Renal pelvis (tissue), 12 donors: ENCODE results near the gene KLHL17. TPM values are rescaled to one million over a fixed set of nuclear protein-coding genes. Genes with fewer than 3 reads are reported as not detected.

Source experiments
- DNase-seq: peaks from one replicate; pipeline ENCODE4 v3.0.0-alpha.2; 2013
- long read RNA-seq, 16 experiments: transcript quantifications; one replicate each; lab custom pipeline, GENCODE V29; 2026
- polyA plus RNA-seq, 3 donors: library from polyadenylated mRNA; unstranded; fragments of 120-200 nt; gene quantifications; one replicate each; pipeline ENCODE4 v1.2.1, GENCODE V29; 2013; ENCODE audit not compliant: insufficient read length in 3 of 3

KLHL17 gene
- polyA plus RNA-seq, result 10 to 100 TPM in 2 of 3 donors, 1 to 10 TPM in 1; 9.9 to 14.3 (median 13.6) TPM
- long read RNA-seq, donor 1, result 0 reads
- long read RNA-seq, donor 2, result 0 reads
- long read RNA-seq, donor 3, result 0 reads
- long read RNA-seq, donor 4, result 0 reads
- long read RNA-seq, donor 5, result 0 reads
- long read RNA-seq, donor 6, result 0 reads
- long read RNA-seq, donor 7, partial matches to known transcripts, result 0 of 2 reads
- long read RNA-seq, donor 7, other reads (novel, unspliced or antisense), result 0 of 2 reads
- long read RNA-seq, donor 8, result 0 reads
- long read RNA-seq, donor 9, partial matches to known transcripts, result 0 of 1 reads
- long read RNA-seq, donor 9, other reads (novel, unspliced or antisense), result 0 of 1 reads
- long read RNA-seq, donor 10, result 0 reads
- long read RNA-seq, donor 11, result 0 reads
- long read RNA-seq, donor 12, partial matches to known transcripts, result 0 of 1 reads
- long read RNA-seq, donor 12, other reads (novel, unspliced or antisense), result 0 of 1 reads
- long read RNA-seq, donor 13, result 0 reads
- long read RNA-seq, donor 14, result 0 reads
- long read RNA-seq, donor 15, partial matches to known transcripts, result 0 of 2 reads
- long read RNA-seq, donor 15, other reads (novel, unspliced or antisense), result 0 of 2 reads
- long read RNA-seq, donor 16, partial matches to known transcripts, result 0 of 1 reads
- long read RNA-seq, donor 16, other reads (novel, unspliced or antisense), result 0 of 1 reads

- no peak for DNase-seq
Measured at GRCh38 chr1:960363-961131, at the start of gene KLHL17. Gene KLHL17, plus strand, starts transcription at chr1:960584. Its CDS starts 110 bp downstream, at chr1:960694.

DNA sequence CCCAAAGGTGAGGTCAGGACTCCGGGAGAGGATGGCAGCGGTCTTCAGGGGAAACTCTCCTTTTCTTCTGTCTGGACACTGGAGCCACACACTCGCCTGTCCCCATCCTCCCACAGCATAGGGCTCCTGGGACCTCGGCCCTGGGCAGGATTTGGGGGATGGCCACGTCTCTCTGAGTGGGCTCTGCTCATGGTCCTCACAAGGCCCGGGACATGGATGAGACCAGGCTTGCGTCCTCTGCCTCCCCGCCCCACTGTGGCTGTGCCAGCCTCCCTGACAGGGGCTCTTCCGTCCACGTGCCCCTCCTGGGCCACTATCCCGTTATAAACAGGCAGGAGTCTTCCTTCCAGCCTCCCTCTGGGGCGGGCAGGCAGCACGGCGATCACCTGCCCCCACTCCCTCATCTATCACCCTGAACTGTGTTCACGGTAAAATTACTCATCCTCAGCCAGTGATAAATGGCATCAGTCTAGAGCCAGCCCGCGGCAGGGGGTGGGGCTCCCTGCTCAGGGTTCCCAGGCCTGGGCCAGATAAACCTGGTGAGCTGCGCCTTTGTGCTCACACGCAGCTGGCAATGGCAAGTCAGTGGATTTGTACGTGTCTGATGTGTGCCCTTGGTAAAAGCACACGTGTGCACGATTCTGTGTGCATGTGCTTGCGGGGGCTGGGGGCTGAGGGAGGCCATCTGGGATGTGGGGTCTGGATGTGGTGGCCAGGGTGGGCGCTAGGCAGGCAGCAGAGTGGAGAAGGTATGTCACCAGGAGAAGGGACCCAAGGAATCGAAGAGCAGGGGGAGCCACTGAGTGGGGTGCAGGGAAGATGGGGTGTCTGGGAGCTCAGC is 49.3 kb upstream of the KLHL17 start:
- DNase-seq, result no peak

- no peak for DNase-seq
Measured at GRCh38 chr1:911875-912739, 48.3 kb upstream of the KLHL17 start.

DNA sequence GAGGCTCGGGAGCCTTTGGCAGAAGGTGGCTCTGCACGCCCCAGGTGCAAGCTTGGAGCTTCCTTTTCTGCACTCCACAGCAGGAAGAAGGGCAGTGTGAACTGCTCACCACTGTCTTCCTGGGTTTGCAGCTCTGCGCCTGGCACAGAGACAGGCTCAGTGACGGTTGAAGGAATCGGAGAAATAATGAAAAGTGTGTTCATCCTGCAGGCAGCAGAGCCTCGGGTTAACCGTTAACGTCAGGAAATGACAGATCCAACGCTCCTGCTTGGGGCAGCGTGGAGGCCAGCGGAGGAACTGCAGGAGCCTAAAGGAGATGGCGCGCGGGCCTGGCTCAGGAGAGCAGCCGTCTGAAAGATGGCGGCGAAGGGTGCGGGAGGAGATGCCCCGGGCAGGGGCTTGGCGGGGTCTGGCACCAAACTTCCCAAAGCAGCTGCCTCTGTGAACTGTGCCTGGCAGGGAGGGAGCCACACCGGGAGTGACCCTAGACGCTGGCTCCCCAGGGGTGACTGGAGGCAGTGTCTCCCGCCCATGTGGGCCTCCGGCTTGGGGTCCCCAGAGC is 47.6 kb upstream of the KLHL17 start:
- DNase-seq, result no peak

DNA sequence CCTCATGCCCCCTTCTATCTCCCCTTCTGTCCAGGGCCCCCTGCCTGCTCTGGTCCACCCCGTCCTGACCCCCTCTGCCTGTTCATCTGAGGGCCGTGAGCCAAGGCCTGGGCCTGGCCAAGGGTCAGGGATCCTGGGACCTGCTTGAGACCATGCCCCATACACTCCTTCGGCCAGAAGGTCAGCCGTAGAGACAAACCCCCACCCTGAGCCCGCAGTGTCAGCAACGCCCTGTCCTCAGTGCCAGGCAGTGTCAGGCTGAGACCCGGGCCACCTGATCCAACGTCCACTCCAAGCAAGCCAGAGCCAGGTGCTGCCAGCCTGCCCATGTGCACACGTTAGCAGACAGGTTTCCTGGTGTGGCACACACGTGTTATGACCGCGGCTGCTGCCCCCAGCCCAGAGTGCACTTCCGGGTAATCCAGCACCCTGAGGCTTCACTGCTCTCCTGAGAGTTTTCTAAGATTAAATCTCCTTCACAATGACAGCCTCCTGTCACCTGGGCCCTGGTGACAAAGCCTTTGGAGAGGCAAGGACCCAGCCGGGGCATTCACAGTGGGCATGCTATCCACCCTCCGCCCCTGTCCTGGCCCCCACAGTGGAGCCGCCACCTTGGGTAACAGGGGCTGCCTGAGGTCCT is 46.8 kb upstream of the KLHL17 start:
- no peak for DNase-seq

- DNase-seq, result no peak
Measured at GRCh38 chr1:914131-914890, 46.1 kb upstream of the KLHL17 start.

DNA sequence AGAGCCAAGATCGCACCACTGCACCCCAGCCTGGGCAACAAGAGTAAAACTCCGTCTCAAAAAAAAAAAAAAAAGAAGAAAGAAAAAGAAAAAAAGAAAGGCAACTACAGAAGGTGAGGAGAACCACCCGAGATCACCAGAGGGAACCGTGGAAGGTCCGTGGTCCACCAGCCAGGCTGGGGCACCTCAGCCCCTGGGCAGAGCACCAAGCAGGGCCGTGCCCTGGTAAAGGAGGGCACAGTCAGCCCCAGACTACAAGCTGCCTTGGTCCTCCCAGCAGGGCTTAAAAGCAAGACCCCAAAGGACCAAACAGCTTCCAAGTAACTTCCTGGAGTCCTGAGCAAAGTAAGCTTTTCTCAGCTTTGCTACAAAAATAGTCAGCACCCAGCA is 45.5 kb upstream of the KLHL17 start:
- no peak for DNase-seq

DNA sequence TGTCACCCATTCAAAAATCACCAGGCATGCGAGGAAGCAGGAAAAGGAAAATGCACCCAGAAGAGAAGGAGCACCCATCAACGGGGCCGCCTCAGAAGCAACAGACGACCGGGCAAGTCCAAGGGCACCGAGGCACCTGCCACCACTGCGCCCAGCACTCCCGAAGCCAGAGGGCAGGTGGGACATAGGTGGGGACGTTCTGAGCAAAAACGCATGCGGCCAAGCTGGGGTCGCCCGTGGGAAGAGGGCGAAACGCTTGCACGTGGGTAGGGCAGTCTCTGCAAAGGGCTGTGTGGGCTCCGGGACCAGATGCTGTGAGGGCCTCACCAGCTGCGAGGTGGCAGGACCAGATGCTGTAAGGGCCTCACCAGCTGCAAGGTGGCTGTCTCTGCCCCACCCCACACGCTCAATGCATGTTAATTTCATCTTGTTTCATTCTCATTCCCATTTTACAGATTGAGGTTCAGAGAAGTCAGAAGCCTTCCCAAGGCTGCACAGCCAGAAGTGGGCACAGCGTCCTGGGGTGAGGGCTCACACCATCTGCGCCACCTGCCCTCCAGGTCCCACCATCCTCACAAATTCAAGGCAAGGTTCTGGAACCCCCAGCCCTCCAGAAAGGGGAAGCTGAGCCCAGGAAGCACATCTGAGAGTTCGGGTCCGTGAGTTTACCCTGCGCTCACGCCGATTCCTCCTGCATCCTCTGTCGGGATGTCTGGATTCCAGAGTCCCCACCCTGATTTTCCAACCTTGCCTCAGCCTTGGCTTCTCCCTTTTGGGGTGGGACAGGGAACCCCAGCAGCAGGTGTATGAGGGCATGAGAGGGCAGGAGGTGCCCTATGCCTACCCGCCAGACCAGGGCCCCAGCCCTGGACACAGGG is 44.9 kb upstream of the KLHL17 start:
- no peak for DNase-seq

GRCh38 chr1:916173-917075 is 44.0 kb upstream of the KLHL17 start:
- peak; percentile 83 for DNase-seq

- DNase-seq, result no peak
Measured at GRCh38 chr1:917076-917459, 43.3 kb upstream of the KLHL17 start.

GRCh38 chr1:917466-918091 is 42.8 kb upstream of the KLHL17 start:
- DNase-seq, result no peak

GRCh38 chr1:918353-918752 is 42.0 kb upstream of the KLHL17 start:
- no peak for DNase-seq

GRCh38 chr1:918843-919242 is 41.5 kb upstream of the KLHL17 start:
- DNase-seq, result no peak

DNA sequence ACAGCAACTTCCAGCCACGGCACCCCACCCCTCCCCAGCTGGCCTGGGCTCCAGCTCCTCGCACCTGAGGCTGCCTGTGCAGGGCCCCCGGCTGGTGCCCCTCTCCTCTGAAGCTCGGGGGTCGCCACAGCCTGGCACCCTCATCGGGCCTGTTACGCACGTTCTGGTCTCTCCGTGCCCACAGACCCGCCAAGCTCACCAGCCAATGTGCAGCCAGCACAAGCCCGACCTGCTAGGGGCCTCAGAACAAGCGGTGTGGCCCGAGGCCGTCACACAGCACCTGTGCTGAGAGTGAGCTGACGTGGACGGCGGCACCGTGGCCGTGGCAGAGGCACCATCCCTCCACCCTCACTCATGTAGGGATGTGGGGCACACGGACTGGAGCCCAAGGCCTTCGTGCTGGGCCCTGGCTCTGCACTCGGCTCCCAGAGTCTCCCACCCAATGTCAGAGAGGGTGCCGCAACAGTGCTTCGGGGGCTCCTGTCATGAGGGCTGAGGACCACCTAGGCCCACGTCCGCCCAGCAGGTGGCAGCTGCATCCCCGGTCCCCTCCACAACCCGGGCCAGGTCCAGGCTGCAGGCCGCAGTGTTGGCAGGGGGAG is 41.0 kb upstream of the KLHL17 start:
- no peak for DNase-seq

GRCh38 chr1:920010-920409 is 40.4 kb upstream of the KLHL17 start:
- DNase-seq, result no peak

DNA sequence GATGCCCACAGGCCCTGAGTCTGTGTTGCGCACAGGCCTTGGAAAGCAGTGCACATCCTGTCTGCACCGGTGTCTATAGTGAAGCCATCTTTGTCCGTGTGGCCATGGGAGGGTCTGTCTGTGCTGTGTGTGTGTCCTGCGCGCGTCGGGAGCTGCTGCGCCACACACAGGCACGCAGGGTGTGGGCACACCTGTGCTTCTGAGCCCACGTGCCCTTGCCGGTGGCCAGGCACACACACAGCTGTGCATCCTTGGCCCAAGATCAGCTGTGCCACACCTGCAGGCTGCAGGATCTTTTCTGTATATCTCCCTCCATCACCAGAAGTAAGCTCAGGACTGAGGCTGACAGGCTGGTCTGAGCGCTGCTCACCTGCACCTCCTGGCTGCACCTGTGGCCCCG is 39.9 kb upstream of the KLHL17 start:
- no peak for DNase-seq
